Measurements from ENCODE around the gene CAMK2A.

CAMK2A gene

DNA sequence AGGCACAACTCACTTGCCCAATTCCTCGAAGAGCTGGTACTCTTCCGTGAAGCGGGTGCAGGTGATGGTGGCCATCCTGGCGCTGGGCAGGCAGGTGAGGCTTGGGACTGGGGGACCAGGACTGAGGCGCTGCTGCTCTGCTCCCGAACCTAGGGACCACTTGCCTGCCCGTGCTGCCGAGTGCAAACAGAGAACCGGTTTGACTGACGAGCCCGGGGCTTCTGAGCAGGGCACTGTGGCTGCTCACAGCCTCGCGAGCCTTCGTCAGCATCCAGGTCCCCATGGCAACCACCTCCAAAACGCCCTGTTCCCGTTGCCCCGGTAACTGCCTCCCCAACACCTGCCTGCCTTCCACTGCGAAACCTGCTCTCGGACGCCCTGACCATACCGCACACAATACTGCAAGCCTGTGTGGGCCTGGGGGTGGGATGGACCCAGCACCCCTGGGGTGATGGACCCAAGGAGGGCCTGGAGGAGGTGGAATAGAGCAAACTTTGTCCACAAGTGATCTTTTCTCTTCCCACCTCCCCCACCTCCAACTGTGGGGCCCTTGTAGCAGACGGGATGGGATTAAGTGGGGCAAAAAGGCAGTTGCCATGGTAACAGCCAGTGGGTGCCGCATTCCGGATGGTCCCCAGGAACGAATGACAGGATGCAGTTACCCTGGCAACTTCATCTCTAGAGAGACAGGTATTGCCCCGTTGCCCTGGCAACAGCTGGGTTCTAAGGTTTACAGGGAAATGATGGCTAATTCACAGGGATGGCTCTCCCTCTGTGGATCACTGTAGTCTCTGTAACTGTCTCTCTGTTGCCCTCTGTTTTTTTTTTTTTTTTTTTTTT lies at the start of gene CAMK2A:
CAMK2A (minus strand) TSS at position 223 of the 840 bp plus-strand sequence; CDS start at position 75, 148 bp downstream.
- DNase-seq: no peak

DNA sequence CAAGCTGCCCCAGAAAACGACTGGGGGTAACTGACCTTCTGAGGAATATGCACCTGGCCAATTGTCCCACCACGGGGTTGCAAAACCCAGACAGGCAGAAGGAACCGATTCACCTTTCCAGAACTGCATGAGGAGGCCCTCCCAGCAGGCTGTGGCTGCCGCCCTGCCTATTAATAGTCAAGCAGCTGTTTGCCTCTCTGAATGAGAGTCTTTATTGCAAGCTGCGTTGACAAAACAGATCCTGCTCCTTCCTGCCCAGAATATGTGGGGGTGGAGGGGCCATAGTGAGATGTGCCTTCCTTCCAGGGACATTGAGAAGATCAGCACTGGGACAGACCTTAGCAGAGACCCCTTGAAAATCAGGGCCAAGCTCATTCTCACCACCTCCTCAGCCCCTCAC lies 49.6 kb upstream of the CAMK2A start:
- DNase-seq: no peak

DNA sequence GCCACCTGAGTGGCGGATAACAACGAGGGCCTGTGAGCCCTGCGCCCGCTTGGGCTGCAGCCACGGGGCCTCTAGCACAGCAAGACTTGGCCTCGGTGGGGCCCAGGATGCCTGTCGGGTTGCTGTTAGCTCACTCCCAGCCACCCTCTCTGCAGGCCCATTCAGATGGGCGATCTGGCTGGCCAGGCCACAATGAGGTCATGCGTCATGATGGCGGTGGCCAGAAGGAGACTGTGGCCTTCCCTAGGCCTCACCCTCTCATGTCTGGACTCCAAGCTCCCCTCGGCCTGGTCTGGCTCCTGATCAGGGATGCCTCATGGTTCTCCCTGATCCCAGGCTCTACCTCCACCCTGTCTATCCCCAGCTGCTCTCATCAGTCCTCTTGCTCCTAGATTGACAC lies 49.0 kb upstream of the CAMK2A start:
- no peak for DNase-seq

DNA sequence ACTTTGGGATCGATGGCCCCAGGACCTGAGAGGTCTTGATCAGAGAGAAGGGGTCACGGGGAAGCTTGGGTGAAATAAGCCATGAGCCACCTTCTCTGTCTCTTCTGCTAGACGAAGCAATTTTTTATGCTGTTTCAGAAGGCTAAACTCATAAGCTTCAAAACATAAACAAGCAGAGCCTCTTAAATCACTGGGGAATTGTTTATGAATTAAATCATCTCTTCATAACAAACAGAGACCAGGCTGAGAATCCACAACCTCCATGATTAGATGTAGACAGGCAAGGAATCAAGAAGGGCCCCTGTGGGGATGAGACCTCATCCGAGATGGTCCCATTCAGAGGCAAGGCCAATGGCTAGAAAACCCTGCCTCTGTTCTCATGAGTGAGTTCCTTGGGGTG lies 46.2 kb upstream of the CAMK2A start:
- no peak for DNase-seq

DNA sequence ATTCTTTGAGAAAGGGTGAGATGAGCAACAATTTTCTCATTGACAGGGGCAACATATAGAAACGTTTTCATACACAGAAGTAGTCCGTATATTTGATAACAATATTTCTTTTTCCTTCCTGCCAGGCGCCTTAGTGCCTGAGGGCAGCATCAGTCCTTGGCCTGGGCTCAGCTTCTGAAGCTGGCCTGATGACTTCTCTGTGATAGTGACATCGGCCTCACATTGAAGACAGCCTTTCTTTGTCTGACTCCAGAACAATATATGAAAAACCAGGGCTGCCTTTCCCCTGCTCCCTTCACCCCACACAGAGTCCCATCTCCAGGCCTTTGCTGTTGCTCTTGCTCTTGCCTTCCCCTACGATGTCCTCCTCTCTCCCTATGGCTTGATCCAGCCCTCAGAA lies 43.8 kb upstream of the CAMK2A start:
- no peak for DNase-seq

DNA sequence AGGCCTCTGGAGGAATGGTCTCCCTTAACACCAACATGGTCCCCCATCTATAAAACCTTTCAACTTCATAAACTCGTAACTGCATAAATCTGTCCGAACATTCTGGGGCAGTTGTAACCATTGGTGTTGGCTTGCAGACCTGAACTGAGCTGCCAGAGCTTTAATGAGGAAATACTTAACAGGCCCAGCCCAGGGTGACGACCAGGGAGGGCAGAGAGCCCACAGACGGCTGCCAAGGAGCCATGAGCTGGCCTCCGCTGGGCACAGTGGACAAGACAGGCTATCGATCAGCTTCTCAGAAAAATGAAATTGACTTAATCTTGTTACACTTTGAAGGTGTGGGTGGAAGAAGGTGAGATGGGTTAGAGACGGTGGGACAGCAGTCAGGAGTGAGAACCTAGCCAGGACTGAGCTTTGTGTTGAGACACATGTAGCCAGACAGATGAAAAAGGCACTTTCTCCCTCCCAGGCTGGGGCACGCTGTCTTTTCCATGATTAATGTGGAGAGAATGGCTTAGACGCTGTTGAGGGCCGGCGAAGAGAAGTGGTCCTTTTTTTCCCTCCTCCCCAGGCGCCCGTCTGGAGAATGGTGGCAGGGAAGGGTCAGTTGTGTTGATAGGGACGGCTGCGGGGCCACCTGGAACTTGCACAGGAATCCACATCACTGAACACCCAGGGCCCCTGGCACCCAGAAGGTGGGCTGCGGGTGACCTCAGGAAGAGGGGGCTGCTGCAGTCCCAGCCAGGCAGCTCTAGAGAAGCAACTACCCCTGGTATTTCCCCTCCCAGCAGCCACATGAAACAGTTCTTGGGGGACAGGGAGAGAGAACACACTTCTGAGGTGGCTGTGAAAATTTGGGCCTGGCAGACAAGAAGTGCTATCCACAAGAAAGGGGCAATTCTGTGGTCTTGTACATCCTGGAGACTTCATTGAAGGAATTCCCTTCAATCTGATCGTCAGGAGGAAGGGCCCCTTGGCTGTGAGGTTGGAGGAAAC lies 40.6 kb upstream of the CAMK2A start:
- DNase-seq: no peak

DNA sequence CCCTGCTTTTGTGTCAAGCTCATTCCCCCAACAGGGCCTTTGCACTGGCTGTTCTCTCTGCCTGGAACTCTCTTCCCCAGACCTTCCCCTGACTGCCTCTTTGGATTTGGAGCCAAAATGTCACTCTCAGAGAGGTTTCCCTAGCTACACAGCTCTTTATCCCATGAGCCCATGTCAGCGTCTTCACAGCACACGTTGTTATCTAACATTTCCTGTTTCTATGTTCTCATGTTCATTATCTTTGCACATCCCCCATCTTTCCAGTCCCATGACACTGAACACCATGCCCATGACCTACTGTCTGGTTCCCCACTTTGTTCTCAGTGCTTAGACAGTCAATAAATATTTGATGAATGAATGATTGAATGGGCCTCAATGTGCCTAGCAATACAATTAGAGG lies 39.5 kb upstream of the CAMK2A start:
- no peak for DNase-seq

DNA sequence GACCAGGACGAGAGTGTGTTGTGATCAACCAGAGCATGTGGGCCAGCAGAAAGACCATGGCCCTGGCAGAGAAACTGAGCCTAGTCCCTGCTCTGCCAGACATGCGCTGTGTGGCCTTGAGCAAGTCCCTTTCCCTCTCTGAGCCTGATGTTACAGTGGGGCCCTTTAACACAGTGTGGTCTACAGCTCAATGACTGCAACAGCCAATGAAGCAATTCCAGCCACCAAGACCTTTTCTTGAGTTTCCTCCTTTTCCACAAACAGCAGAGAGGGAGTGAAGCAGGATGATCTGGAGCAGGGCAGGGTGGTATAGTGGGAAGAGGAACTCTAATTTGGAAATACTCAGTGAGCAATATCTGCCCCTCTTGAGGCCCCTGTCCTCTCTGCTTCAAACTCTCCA lies 38.9 kb upstream of the CAMK2A start:
- DNase-seq: no peak

DNA sequence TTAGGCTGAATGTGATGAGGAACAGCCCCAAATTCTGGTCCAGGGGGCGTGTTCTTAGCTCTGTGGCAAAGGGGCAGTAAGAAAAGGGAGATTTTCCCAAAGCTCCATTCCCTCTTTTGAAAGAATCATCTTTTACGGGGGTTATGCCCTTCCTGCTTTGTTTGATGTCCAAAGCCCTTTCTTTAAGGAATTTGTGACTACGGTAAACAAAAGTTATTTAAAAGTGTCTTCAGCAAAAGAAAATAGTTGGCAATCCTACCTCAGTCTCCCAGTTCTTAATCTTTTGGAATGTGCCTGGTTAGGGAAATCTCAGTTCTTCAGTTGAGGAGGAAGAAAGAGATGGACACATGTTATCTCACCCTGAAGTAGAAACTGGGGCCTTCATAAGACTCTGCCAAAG lies 37.6 kb upstream of the CAMK2A start:
- DNase-seq: no peak

DNA sequence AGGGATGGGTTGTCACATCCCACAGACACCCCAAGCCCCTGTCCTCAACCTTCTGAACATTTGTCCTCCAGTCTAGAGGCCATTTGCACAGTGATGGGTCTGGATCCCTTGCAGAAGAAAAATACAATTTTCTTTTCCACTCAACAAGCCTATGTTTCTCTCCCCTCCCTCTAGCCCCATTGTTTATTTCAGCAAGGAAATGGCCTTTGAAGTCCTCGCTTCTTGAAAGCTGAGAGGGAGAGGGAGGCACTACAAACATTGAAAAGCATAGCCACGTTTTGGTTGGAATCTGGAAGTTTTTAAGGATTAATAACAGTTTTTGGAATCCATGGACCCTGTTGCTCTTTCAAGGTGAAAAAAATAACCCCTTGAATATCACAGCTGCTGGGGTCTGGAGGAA lies 37.1 kb upstream of the CAMK2A start:
- DNase-seq: no peak

DNA sequence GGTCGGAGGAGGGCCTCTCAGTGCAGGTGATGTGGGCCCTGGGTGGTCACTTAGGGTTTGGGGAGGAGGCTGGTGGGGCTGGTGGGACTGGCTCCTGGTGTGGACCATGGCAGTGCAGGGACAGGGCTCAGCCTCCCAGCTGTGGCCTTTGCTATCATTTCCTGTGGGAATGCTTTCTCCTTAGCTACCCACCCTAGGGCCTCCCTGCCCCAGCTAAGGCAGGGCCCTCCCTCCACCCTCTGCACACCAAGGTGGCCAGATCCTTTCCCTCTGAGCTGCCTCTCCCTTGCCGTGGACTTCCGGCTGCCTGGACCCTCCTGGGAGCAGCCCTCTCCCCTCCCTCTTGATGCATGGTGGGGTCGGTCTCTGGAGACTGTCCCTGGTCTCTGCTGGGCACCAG lies 35.9 kb upstream of the CAMK2A start:
- no peak for DNase-seq

DNA sequence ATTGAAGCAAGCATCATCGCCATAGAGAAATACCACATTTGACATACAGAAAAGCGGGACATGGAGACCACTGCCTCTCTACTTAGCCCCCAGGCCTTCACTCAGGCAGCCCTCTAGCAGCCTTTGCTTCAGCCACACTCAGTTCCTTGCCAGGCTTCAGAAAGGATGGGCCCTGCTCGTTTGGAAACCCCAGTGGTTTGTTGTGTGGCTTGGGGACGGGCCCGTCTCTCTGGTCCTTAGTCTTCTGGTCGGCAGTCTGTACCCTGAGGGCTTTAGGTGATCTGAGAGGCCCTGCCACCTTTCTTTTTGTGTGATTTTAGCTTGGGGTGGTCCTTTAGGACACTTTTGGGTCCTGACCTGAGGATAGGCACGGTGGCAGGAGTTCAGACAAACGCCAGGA lies 34.2 kb upstream of the CAMK2A start:
- DNase-seq: no peak

DNA sequence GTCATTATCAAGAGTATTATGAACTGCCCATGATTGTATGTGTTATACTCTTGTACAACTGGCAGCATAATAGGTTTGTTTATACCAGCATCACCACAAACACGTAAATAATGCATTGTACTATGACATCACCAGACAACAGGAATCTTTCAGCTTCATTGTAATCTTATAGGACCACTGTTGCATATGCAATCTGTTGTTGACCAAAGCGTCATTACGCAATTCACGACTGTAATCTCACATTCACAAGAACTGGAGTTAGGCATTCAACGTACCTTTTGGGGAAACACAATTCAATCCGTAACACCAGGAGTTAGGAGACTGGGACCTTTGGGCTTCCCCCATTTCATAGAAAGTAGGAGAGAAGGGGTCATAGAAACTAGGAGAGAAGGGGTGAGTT lies 33.5 kb upstream of the CAMK2A start:
- DNase-seq: no peak

DNA sequence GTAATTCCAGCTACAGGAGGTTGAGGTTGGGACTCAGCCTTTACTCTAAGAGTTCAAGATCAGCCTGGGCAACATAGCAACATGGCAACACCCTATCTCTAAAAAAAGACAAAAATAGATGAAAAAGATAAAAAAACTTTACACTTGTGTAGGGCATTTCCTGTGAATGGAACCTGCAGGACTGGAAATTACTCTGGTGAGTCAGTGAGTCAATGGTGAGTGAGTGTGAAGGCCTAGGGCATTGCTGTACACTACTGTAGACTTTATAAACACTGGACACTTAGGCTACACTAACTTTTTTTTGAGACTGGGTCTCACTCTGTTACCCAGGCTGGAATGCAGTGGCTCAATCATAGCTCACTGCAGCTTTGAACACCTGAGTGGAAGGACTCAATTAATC lies 32.6 kb upstream of the CAMK2A start:
- DNase-seq: no peak

DNA sequence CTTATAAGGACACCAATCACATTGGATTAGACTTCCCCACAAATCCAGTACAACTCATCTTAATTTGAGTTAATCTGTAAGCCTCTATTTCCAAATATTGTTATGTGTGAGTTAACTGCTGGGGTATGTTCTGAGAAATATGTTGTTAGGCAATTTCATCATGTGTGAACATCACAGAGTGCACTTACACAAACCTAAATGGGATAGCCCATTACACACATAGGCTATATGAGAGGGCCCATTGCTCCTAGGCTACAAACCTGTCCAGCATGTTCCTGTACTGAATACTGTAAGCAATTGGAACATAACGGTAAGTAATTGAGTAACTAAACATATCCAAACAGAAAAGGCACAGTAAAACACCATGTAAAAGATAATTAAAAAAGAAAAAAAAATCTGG lies 32.2 kb upstream of the CAMK2A start:
- no peak for DNase-seq

DNA sequence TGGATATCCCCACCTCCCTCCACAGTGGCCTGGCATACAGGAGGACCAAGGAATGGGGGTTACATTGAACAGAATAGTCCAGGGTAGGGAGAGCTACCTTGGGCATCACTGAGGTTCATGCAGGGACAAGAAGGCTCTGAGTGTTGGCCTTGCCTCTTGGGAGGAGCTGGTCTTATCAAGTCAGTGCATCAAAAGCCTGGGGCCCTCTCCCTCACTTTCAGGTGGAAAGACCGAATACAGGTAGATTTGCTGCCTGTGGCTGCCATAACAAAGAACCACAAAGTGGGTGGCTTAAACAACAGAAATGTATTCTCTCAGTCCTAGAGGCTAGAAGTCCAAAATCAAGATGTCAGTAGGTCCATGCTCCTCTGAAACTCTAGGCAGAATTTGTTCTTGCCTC lies 31.6 kb upstream of the CAMK2A start:
- no peak for DNase-seq

DNA sequence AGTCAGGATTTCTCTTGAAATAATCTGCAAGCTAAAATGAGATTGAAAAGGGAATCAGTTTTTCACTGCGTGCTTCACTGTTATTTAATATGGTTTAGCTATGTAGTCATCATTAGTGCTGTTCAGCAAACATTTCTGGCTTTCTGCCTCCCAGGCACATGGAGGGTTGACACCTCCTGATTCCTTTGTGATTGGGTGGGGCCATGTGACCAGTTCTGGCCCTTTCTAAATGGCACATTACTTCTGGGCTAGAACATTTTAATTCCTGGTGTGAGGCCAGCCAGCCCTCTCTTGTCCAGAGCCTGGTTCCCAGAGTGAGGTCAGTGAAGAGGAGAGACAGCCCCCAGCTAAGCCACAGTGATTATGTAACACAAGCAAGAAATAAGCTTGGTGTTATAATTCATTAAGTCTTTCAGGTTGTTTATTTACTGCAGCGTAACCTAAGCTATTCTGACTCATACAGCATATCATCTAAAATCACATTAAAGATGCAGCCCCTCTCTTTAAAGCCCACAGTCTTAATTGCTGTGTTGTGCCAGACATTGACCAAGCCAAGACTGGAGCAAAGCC lies 30.6 kb upstream of the CAMK2A start:
- DNase-seq: no peak

DNA sequence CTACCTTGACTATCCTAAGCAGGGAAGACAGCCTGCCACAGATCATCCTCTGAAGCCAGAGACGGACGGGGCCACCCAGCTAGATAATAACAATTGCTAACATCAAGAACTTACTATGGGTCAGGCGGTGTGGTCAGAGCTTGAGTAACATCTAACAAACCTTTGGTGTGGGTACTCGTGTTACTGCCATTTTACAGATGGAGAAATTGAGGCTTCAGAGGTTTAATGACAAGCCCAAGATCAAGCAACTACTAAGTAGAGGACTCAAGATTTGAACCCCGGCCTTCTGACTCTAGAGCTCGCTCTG lies 29.9 kb upstream of the CAMK2A start:
- DNase-seq: no peak

DNA sequence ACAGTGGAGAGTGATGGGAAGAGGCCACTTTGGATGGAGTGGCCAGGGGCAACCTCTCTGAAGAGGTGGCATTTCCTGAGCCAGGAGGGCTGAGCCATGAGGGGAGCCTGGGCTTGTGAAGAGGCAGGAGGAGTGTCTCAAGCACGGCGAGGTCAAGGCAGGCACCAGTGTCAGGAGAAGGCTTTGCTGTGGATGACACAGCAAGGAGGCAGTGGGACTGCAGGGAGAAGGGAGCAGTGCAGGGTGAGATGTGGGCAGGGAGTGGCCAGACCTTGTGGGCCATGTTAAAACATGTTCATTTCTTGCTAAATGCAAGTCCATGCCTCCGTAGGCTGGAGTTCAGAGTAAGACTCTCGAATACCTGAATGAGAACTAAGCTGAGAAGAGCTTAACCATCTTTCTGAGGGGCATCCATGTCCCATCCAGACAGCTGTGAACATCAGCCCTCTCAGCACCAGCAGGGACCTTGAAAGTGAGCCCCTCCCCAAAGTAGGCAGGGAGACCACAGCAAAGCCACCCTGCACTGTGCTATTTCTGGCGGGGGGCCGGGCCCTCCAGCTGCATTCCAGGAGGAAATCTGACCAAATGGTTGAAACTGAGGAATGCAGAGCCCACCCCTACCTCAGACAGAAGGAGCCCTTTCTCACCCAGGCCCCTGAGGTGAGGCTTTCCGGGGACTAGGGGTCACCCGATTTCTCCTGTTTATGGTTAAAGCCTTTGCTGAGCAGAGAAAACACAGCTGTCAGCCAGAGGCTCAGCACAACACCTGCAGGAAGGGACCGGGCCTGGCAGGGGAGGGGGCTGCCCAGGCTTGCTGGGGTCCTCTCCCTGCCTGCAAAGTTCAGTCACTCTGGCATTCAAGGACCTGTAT lies 29.3 kb upstream of the CAMK2A start:
- DNase-seq: no peak

DNA sequence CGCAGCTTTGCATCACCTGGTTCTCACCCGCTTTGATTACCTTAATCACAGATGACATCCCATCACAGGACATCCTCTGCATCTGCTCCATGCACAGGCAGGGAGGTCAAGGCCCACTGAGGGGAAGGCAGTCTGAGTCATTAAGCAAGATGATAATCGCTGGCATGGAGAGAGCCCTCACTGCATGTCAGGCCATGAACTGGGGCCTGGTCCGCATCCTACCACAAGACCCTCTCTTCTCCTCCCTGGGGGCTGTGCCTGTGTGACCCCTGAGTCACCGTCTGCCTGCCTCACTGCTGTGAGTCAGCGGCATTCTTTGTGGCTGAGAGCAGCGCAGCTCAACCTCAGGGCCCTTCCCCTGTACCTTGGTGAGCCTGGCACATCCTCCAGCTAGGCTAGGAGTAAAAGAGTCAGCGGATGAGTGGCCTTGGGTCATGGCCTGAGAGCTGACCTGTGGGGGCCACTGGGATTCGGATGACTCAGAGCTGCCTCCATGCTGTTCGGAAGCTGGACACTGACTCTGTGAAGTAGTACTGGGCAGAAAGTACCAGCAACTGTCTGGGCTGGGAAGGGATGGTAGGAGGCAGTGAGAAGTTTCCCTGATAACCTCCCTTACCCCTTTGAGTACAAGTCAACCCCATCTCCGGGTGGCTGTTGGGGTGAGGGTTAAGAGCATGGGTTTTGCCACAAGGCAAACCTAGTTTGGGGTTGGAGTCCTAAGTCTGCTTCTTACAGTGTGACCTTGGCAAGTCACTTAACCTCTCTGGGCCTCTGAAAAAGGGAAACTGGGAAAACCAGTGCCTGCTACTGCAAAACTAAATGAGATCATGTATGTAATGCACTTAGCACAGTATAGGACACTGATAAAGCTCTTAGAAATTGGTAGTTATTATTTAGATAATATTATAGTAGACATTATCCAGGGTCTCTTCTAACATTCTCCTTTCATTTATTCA lies 27.8 kb upstream of the CAMK2A start:
- no peak for DNase-seq

DNA sequence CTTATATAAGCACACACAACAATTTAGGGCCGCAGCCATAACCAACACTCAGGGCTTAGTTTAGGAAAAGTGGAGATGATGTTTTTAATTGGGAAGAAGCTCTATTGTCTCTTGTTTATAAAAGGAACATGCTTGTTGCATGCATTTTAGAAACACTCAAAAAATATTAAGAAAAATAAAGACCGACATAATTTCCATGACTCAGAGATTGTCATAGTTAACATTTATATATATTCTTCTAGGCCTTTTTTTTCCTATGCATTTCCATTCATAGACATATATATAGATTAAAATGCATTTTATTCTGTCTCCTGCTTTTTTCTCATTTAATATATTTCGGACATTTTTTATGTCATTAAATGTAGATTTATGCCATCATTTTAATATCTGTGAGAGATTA lies 26.7 kb upstream of the CAMK2A start:
- no peak for DNase-seq

DNA sequence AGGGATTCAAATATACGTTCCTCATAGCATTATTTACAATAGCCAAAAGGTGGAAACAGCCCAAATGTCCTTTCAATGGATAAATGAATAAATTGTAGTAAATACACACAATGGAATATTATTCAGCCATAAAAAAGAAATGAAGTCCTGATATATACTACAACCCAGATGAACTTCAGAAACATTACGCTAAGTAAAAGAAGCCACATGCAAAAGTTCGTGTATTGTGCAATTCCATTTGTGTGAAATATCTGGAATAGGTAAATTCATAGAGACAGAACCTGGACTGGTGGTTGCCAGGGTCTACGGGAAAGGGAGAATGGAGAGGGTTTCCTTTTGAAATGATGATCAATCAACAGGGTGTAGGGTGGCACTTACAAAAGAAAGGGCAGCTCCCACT lies 25.7 kb upstream of the CAMK2A start:
- no peak for DNase-seq
